ENCODE results near the gene RASA3.

The RASA3 gene

GRCh38 chr13:113974304-113975281 is 157.8 kb downstream of the RASA3 start:
- DNase-seq, result no peak

- no peak for DNase-seq
These were observed 158.9 kb downstream of the RASA3 start, which contains the start of gene C13orf46 for GRCh38 chr13:113973218-113974164. Gene C13orf46 (minus strand): TSS chr13:113974076. CDS start chr13:113973997, 79 bp downstream.

DNA sequence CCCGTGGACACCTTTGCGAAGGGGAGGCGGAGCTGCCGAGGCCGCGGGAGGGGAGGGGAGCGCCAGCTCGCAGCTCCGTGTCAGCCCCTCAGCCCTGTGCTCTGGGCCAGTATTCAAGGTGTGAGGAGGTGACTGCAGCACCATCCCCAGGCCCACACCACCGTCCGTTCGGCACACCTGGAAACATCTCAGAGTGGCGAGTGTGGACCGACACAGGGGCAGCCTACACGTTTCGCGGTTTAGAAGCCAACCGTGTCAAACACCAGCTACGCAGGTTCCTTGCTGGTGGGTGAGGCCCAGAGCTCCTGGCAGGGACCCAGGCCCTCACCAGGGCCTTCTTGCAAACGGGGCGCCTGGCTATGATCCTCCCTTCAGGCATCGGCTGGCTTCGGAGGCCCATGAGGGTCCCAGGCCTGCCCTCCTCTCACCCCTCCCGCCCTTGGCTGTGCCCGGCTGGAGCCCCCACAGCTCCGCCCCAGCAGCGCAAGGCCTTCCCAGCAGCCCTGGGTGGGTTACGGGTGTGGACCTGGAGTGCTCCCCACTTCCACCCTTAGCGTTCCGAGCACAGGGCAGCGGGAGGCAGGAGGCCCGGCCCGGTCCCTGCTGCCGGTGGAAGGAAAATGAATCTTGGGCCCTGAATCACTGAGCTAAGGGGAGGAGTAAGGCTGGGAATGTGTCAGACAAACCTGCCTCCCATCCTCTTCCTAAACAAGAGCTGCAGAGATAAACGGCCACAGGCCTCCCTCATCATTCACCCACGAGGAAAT is 159.8 kb downstream of the RASA3 start:
- DNase-seq, result no peak

GRCh38 chr13:113971471-113972231 is 160.8 kb downstream of the RASA3 start:
- no peak for DNase-seq

DNA sequence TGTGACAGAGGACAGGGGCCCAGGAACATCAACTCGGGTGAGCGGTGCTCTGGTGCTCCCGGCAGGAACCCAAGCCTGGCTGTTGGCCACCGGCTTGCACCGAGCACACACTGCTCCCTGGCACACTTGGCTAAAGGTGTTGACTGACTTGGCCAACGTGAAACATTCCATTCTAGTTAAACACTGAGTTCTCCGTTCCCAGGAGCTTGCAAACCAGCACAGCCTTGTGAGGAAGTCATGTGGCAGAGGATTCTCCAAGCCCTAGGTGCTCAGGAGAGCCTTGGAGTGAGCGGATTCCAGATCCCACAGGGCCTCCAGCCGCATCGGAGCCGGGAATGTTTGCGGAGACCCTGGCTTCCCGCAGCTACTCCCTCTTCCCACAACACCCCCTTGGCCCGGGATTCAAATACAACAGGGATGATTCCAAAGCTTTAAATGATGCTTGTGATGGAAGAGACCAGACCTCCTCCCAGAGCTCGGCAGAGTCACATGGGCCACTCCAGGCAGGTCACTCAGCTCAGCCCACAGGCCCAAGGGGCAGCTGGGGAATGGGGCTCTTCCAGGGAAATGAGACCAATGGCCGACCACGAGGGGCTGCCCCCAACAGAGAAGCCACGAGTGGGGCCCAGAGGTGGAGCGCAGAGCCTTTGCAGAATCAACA is 161.5 kb downstream of the RASA3 start:
- no peak for DNase-seq

DNA sequence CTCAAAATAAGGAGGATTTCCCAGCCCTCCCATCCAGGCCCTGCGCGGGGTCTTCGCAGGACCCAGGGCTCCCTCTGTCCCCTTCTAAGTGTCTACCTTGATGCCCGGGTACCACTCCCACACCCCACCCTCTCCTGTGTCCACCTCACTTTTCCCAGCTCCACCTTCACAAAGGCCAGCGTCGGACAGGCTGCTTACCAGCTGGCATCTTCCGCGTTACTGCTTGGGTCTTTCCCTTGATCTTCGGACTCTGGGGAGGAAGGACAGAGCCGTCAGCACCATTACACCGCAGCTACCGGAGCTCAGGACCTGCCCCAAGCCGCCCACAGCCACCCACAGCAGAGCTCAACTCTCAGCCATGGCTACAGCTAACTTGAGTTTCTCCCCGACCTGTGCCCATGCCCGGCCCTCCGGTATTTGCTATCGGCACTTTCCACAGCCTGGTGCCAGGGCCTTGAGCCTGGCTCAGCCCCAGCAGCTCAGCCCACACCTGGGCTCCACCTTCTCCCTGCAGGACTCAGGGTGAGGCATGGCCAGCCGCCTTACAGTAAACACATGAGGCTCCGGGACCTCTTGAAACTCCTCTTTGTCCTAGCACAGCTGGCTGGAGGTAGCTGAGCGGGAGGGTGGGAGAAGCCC is 162.3 kb downstream of the RASA3 start:
- DNase-seq, result no peak

DNA sequence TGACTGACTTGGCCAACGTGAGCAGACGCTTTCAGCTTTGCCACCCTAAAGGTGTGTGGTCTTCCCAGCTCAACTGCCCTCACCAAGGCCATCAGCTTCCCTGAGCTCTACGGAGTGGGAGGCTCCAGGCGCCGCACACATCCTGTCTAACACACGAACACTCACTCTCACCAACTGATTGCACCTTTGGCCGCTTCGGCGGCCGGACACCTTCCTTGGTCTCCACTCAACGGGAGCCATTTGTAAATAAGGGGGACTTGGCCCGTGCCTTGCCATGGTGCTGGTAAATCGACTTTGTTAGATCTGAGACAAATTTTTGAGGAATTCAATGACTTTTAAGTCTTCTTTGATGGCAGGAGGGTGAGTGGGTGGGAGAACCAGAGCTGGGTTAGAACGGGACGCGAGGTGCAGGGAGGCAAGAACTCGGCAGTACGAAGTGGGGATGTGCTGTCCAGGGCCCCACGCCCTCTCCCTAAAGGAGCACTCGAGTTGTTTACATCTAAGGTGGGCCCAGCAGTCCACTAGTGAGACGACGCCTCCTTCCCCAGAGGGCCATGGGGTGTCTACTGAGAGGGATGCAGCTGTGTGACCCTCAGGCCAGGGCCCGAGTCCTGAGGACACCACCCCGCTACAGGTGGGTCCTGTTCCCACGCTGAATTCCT is 163.0 kb downstream of the RASA3 start:
- DNase-seq, result no peak

DNA sequence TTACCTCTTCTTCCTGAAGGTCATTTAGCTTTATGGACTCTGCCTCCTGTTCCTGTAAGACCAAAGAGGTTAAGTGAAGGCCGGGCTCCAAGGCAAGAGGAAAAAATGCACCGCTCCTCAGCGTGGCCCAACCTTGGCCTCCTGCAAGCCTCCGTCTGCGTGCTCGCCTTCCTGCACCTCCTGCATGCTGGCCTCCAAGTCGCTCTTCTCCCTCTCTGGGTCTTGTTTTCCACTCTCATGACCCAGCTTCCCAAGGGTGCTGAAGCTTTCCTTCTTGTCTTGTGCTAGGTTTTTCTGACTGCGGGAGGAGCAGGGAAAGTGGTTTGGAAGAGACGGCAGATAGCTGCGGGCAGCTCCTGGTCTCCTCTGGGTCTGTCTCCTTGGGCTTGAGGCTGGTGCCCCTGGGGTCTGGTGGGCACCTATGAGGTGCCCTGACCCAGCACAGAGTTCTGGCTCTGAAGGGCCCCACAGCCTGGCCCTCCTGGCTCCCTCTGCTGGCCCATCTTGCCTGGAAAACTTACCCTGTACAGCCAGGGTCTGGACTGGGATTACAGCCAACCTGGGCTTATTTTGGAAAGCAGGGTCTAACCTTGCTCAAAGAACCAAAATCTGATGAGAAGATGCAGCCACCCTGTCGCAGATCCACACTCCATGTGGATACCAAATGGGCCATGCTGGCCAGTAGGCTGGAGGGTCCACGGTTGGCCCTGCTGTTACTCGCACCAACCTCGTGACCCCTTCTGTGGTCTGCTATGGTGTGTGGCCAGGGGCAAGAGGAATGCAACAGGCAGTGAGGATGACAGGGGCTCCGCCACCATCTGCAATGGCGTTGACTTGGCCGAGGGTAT is 163.7 kb downstream of the RASA3 start:
- DNase-seq, result no peak

DNA sequence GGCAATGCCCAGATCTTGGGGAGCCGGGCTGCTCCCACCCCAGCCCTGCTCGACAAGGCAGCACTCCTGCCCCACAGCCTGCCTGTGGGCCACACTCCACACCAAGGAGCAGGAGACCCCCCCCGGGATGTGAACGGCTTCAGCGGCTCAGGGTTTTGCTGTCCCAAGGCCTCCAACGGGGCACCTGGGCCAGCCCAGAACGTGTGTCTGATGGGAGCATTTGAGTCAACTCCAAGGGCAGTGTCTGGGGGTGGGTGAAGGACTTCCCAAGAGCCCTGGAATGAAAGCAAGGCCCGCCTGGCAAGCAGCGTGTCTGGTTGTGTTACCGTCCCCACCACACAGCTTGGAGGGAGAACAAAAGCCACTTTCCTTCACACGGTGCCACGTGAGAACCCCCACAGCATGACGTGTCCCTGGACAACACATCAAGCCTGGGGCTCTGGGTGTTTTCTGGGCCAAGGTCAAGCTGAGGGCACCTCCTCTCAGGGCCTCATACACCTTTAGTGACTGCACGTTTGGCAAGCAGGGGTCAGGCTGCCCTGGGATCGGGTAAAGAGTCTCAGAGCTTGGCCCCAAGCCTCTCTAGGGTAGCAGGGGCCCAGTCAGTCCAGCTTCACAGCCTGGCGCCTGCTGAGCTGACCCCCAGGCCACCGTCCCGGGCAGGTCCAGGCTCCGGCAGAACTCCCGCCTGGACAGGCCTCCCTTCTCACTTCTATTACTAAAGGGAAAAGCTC is 164.5 kb downstream of the RASA3 start:
- no peak for DNase-seq

GRCh38 chr13:113967206-113967720 is 165.2 kb downstream of the RASA3 start:
- no peak for DNase-seq

- no peak for DNase-seq
These were observed 166.2 kb downstream of the RASA3 start for GRCh38 chr13:113965968-113966884.

DNA sequence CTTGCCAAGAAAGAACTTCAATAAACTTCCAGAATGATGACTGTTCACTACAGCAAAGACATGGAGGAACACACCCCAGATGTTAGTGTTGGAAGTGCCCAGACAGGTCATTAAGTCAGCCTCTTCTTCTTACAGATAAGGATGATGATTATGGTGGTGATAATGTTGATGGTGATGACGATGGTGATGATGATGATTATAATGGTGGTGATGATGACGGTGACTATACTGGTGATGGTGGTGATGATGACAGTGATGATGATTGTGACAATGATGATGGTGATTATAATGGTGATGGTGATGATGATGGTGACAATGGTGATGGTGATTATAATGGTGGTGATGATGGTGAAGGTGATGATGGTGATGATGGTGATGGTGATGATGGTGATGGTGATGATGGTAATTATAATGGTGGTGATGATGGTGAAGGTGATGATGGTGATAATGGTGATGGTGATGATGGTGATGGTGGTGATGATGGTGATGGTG is 167.0 kb downstream of the RASA3 start:
- no peak for DNase-seq

DNA sequence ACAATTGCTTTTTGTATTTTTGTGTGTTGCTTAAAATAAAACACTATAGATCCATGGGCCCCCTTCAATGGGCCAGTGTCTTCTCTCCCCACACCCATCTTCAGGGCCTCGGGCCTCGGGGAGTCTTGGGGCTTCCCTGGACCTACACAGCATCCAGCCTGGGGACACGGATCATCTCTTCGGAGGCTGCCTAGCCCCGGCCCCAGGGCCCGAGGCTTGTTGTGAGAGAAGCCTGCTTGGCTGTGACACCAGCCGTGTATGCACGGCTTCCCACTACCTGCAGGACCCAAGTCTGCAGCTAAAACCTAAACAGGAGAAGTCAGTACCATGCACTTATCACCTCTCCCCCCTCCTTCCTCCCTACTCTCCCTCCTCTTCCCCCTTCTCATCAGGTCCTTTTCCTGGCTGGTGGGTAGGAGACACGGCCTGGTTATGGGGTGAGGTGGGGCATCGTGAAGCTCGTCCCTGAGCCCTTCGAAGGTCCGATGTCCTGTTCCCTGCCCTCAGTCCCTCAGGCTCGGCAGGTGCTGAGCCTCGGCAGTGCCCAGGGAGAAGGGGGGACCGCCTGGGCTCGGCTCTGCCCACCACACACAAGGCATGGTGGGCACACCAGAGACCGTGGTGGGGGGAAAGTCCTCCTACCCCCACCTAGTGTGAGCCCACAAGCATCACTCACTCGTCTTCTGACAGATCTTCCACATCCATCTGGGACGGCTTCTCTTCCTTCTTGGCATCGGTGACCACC is 168.0 kb downstream of the RASA3 start:
- no peak for DNase-seq

- no peak for DNase-seq
These were observed 169.0 kb downstream of the RASA3 start for GRCh38 chr13:113963376-113963775.

DNA sequence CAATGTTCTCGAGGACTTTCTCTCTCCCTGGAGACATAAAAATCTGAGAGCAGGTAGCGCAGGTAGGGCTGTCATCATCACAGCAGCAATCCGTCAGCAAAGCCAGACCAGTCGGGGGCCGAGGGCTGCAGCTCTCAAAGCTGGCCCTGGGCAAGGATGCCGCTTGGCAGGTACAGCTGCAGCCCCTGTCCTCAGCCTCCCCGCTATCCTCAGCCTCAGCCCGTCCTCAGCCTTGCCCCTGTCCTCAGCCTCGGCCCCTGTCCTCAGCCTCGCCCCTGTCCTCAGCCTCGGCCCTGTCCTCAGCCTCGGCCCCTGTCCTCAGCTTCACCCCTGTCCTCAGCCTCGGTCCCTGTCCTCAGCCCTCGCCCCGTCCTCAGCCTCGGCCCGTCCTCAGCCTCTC is 169.4 kb downstream of the RASA3 start:
- DNase-seq, result no peak

DNA sequence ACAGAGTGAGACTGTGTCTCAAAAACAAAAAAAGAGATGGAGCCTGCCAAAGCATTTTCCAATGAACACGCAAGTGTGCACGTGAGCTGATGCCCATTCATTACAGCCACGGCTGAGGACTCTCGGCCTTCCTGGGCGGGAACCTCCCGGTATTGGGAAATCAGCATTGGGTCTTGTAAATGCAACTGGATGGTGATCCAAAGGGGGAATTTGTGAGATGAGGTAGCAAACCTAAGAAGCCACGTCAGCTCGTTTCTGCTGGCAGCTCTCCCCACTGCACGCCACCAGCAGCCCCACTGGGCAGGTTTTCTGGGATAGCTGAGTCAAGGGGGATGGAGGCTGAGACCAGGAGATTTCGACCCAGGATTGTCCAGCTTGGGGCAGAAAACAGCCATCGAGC is 170.0 kb downstream of the RASA3 start:
- no peak for DNase-seq

Measured in NCI-H774 (cell line).